ENCODE measurements around the gene PSMD9.

- no peak for TF ChIP-seq ZNF274 (IDR thresholded peaks at IDR 0.05; ENCODE audit: low read depth, low read length)
- TF ChIP-seq YY1 (IDR thresholded peaks at IDR 0.05; ENCODE audit: insufficient read depth, insufficient read length): no peak
- no peak for TF ChIP-seq SUZ12 (IDR thresholded peaks at IDR 0.05; ENCODE audit: extremely low read depth, insufficient read depth, insufficient read length)
Measured at GRCh38 chr12:121933522-121934308, 45.1 kb downstream of the PSMD9 start.

All from NT2/D1 (cell line).